ENCODE results near the gene NBEA.
"Not testable (repeated sequence)": the region's sequence is repeated elsewhere in the genome, so short reads cannot be mapped to it uniquely, and the experiment has no call there.

NBEA gene

GRCh38 chr13:34964558-34964957, 22.5 kb downstream of the NBEA start:
- DNase-seq = no peak

- DNase-seq = no peak
These were observed 25.9 kb downstream of the NBEA start for GRCh38 chr13:34967851-34968562.

- not testable (repeated sequence) for DNase-seq
These were observed 27.5 kb downstream of the NBEA start for GRCh38 chr13:34969539-34969938.

- no peak for DNase-seq
These were observed 28.9 kb downstream of the NBEA start for GRCh38 chr13:34970961-34971360.

GRCh38 chr13:34971473-34971872, 29.4 kb downstream of the NBEA start:
- DNase-seq = no peak

- not testable (repeated sequence) for DNase-seq
These were observed 43.1 kb downstream of the NBEA start for GRCh38 chr13:34985199-34985598.

- no peak for DNase-seq
These were observed 46.3 kb downstream of the NBEA start for GRCh38 chr13:34988330-34988791.

GRCh38 chr13:34990399-34991214, 48.5 kb downstream of the NBEA start:
- DNase-seq = no peak

- DNase-seq = no peak
These were observed 51.4 kb downstream of the NBEA start for GRCh38 chr13:34993470-34993869.

GRCh38 chr13:35003734-35004133, 61.7 kb downstream of the NBEA start:
- not testable (repeated sequence) for DNase-seq

GRCh38 chr13:35005051-35005450, 63.0 kb downstream of the NBEA start:
- no peak for DNase-seq

GRCh38 chr13:35014606-35015213, 72.6 kb downstream of the NBEA start:
- DNase-seq = no peak

GRCh38 chr13:35016362-35017112, 74.5 kb downstream of the NBEA start:
- no peak for DNase-seq

GRCh38 chr13:35025314-35025713, 83.2 kb downstream of the NBEA start:
- DNase-seq = no peak

GRCh38 chr13:35028338-35028867, 86.3 kb downstream of the NBEA start:
- DNase-seq = no peak

GRCh38 chr13:35039012-35039411, 96.9 kb downstream of the NBEA start:
- no peak for DNase-seq

- DNase-seq = no peak
These were observed 104.5 kb downstream of the NBEA start for GRCh38 chr13:35046587-35046986.

GRCh38 chr13:35055705-35056104, 113.6 kb downstream of the NBEA start:
- DNase-seq = no peak

GRCh38 chr13:35057858-35058257, 115.8 kb downstream of the NBEA start:
- DNase-seq = no peak

GRCh38 chr13:35058585-35058984, 116.5 kb downstream of the NBEA start:
- DNase-seq = not testable (repeated sequence)

GRCh38 chr13:35086667-35087066, 144.6 kb downstream of the NBEA start:
- DNase-seq = no peak

- no peak for DNase-seq
These were observed 150.2 kb downstream of the NBEA start for GRCh38 chr13:35092251-35092650.

GRCh38 chr13:35092751-35093150, 150.7 kb downstream of the NBEA start:
- DNase-seq = no peak
